Parathyroid adenoma (tissue), 2 donors: Measurements from ENCODE around the gene WWOX.

Source experiments
- H2AFZ ChIP-seq: fragments of 300-600 bp; sonication (generic); one replicate; pipeline ENCODE4 v1.7.0; 2017; ENCODE audit warnings: antibody characterized with exemption, mild to moderate bottlenecking
- H3K27ac ChIP-seq: fragments of 300-600 bp; sonication (generic); one replicate; pipeline ENCODE4 v1.7.0; 2017
- H3K27me3 ChIP-seq: fragments of 300-600 bp; sonication (generic); one replicate; pipeline ENCODE4 v1.7.0; 2017; ENCODE audit warnings: low read length; ENCODE audit not compliant: control insufficient read depth, insufficient read depth
- H3K36me3 ChIP-seq: fragments of 300-600 bp; sonication (generic); one replicate; pipeline ENCODE4 v1.7.0; 2017; ENCODE audit warnings: low read length; ENCODE audit not compliant: control insufficient read depth, insufficient read depth
- H3K4me1 ChIP-seq: fragments of 300-600 bp; sonication (generic); one replicate; pipeline ENCODE4 v1.7.0; 2017; ENCODE audit warnings: control low read depth
- H3K4me2 ChIP-seq: fragments of 300-600 bp; sonication (generic); one replicate; pipeline ENCODE4 v1.7.0; 2017; ENCODE audit warnings: low read length
- H3K4me3 ChIP-seq: fragments of 300-600 bp; sonication (generic); one replicate; pipeline ENCODE4 v1.7.0; 2017; ENCODE audit warnings: low read depth, low read length
- H3K79me2 ChIP-seq: fragments of 300-600 bp; sonication (generic); one replicate; pipeline ENCODE4 v1.7.0; 2017; ENCODE audit warnings: control low read depth
- H3K9ac ChIP-seq: fragments of 300-600 bp; sonication (generic); one replicate; pipeline ENCODE4 v1.7.0; 2017; ENCODE audit warnings: mild to moderate bottlenecking
- H3K9me3 ChIP-seq: fragments of 300-600 bp; sonication (generic); one replicate; pipeline ENCODE4 v1.7.0; 2017; ENCODE audit warnings: low read length; ENCODE audit not compliant: control insufficient read depth
- TF ChIP-seq, protein P1 (sequence below): fragments of 300-600 bp; sonication (generic); IDR thresholded peaks from one replicate; pipeline ENCODE4 v1.7.0; 2017; ENCODE audit warnings: antibody characterized with exemption, mild to moderate bottlenecking
- donor health status: primary hyperparathyroidism.

WWOX gene

GRCh38 chr16:78434401-78434800, 334.9 kb downstream of the WWOX start:
- Histone ChIP-seq H2AFZ (no peak overlapping the region), H3K4me1 (no peaks in the 10 kb centered on the region), H3K4me2 (no peak overlapping the region), H3K36me3 (no peaks in the 10 kb centered on the region), H3K27ac (no peak overlapping the region), H3K4me3 (no peak overlapping the region), H3K27me3 (no peaks in the 10 kb centered on the region), H3K79me2 (no peaks in the 10 kb centered on the region), H3K9me3 (no peaks in the 10 kb centered on the region), H3K9ac (no peak overlapping the region)
- TF ChIP-seq, protein P1, sequence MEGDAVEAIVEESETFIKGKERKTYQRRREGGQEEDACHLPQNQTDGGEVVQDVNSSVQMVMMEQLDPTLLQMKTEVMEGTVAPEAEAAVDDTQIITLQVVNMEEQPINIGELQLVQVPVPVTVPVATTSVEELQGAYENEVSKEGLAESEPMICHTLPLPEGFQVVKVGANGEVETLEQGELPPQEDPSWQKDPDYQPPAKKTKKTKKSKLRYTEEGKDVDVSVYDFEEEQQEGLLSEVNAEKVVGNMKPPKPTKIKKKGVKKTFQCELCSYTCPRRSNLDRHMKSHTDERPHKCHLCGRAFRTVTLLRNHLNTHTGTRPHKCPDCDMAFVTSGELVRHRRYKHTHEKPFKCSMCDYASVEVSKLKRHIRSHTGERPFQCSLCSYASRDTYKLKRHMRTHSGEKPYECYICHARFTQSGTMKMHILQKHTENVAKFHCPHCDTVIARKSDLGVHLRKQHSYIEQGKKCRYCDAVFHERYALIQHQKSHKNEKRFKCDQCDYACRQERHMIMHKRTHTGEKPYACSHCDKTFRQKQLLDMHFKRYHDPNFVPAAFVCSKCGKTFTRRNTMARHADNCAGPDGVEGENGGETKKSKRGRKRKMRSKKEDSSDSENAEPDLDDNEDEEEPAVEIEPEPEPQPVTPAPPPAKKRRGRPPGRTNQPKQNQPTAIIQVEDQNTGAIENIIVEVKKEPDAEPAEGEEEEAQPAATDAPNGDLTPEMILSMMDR, result no peak

GRCh38 chr16:78435260-78435659, 335.8 kb downstream of the WWOX start:
- Histone ChIP-seq H3K27ac (no peak overlapping the region), H3K79me2 (peaks cover 3% of the 10 kb centered on the region), H2AFZ (no peak overlapping the region), H3K9ac (no peak overlapping the region), H3K4me3 (no peak overlapping the region), H3K9me3 (no peaks in the 10 kb centered on the region), H3K36me3 (no peaks in the 10 kb centered on the region), H3K4me2 (no peak overlapping the region), H3K4me1 (no peaks in the 10 kb centered on the region), H3K27me3 (no peaks in the 10 kb centered on the region)
- TF ChIP-seq, protein P1, result no peak

- Histone ChIP-seq H3K4me3 (no peak overlapping the region), H3K9me3 (no peaks in the 10 kb centered on the region), H3K4me2 (no peak overlapping the region), H2AFZ (no peak overlapping the region), H3K27ac (no peak overlapping the region), H3K36me3 (no peaks in the 10 kb centered on the region), H3K9ac (no peak overlapping the region), H3K4me1 (no peaks in the 10 kb centered on the region), H3K27me3 (no peaks in the 10 kb centered on the region), H3K79me2 (peaks cover 3% of the 10 kb centered on the region)
- TF ChIP-seq, protein P1, result no peak
These were observed 336.6 kb downstream of the WWOX start for GRCh38 chr16:78436023-78436422.

- Histone ChIP-seq H3K9ac (no peak overlapping the region), H2AFZ (no peak overlapping the region)
These were observed 337.4 kb downstream of the WWOX start for GRCh38 chr16:78436846-78437245.

More at GRCh38 chr16:78436846-78437245, 337.4 kb downstream of the WWOX start:
- H3K79me2 ChIP-seq, result peaks cover 6% of the 10 kb centered on the region
- no peaks in the 10 kb centered on the region for H3K36me3 ChIP-seq
- no peaks in the 10 kb centered on the region for H3K4me1 ChIP-seq
- no peak overlapping the region for H3K4me3 ChIP-seq
- H3K9me3 ChIP-seq, result no peaks in the 10 kb centered on the region
- H3K27ac ChIP-seq, result no peak overlapping the region
- H3K27me3 ChIP-seq, result no peaks in the 10 kb centered on the region
- TF ChIP-seq, protein P1, result no peak
- H3K4me2 ChIP-seq, result no peak overlapping the region
